Dermis blood vessel endothelial cell (primary cell): ENCODE data around the gene PLCG2. TPM values are rescaled to one million over a fixed set of nuclear protein-coding genes. Genes with fewer than 3 reads are reported as not detected.
"Not testable (repeated sequence)": the region's sequence is repeated elsewhere in the genome, so short reads cannot be mapped to it uniquely, and the experiment has no call there.

Source experiments
- DNase-seq: peaks from one replicate; pipeline ENCODE4 v3.0.0; 2010
- total RNA-seq: library from RNA; depleted of rRNA; stranded (reverse); fragments of >200 nt; gene quantifications from 2 replicates; pipeline ENCODE4 v1.2.3, GENCODE V29; 2014

PLCG2 gene
- total RNA-seq, 1 donor from 2014 or later = 23.5 TPM

DNA sequence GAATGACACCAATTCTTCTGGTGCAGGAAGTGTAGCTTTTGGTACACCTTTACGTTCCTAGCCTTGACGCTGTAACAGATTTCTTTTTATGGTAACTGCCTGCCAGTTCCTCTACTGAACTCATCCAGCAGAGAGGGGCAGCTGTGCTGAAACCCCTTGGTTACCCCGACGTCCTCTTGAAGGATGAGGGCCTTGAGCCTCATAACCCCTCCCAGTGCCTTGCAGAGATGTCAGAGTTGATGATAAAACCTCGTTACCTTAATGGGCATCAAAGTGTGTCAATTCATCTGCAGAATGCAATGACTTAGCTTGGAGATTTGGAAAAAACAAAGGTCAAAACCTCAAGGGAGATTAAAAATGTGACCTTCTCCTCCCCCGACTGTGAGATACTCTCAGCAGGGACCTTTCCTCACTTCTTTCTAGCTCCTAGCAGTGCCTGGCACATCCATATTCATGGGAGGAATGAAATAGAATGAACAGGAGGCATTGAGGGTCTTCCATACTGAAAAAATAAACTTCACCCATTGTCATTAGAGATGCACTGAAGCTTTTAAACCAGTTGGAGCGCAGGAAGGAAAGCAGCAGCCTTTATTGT, 163.0 kb downstream of the PLCG2 start:
- DNase-seq = no peak

DNA sequence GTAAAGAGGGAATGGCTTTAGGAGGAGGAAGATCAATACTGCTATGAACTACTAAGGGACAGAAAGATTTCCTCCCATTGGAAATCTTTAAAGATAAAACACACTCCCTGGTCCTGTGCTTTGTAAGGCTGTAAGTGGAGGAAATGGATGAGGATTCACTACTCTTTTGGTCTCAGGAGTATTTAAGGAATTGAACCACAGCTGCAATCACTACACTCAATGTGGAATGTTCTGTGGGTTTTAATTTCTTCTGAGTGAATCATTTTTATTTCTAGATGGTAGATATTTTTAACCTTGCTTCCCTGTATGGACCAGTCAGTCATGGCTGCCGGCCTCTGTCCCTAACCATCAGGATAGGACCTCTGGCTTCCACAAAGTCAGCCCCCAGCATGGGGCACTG, 166.6 kb downstream of the PLCG2 start:
- DNase-seq = no peak

DNA sequence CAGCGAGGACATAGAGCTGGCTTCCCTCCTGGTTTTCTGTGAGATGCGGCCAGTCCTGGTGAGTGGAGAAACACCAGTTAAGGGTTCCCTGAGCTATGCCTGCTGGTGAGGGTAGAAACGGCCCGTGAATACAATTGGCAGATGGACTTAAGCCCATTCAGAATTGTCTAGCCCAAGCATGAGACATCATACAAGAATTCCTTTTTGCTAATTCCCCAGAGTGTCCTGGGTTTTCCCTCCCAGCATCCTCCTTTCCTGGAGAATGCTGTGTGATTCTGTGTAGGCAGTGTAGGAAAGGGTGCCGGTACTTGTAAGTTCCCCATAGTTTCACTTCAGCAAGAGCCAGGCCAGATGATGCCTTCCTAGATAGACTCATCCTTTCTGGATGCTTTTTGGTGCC, 167.1 kb downstream of the PLCG2 start:
- DNase-seq = no peak

DNA sequence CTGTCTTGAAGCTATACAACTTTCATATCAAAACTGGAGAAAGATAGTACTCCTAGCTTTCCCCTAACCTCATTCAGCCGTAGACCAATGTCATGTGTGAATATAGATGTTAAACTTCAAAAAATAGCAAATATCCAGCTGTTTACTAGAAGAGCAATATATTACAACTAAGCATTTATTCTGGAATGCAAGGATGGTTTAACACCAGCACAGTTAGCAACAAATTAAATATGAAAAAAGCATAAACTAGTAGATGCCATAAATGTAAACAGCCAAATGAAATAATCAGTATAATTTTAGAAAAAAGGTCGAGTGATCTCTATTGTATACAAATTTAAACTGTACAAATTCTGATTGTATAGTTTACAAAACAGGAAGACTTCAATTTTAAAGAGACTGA, 172.5 kb downstream of the PLCG2 start:
- DNase-seq = no peak

DNA sequence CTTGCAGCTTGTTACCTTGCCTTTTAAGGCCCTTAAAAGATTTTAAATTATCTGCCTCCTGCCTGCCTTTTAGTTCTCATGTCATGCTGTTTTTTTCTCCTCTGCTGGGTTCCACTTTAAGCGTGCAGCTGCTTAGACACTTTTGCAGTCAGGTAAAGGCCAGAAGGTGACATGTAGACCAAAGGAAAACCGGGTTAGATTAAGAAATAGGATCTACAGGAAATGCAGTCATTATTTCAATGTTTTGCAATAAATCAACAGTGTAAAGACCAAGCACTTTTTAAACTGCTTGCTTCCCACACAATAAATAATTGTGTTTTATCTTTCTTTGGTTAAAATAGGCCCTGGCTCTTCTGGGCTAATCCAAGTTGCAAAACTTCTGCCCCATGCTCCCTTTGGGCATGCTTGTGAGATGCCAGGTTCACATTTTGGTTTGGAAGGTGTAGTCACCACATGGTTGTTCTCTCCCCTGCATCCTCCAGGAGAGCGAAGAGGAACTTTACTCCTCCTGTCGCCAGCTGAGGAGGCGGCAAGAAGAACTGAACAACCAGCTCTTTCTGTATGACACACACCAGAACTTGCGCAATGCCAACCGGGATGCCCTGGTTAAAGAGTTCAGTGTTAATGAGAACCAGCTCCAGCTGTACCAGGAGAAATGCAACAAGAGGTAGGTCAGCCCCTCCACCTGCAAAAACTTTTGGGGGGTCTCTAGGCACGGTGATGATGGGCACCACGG, 177.3 kb downstream of the PLCG2 start:
- no peak for DNase-seq

DNA sequence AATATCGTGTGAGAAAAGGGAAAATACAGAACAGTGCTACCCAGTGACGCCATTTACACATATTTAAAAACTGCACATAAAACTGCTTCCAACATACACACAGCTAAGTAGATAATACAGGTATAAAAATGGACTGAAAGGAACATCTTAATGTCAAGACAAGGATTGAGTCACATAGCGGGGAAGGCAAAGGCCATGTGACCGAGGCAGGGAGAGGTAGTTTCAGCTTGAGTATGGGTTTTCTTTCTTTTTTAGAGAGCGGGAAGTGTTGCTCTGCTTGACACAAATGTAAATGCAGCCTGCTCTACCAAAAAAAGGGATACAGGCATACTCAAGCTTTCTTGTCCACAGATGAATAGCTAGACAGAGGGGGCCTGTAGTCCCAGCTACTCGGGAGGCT, 185.7 kb downstream of the PLCG2 start:
- DNase-seq = no peak

DNA sequence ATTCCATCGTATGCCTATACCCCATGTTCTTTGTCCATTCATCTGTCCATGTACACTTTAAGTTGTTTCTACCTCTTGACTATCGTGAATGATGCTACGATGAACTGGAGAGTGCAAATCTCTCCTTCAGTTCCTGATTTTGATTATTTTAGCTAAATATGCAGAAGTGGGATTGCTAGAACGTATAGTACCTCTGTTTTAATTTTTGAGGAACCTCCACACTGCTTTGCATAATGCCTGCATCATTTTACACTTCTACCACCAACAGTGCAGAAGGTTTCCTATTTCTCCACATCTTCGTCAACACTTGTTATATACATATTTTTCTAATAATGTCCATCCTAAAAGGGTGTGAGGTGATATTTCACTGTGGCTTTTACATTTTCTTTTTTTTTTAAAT, 188.3 kb downstream of the PLCG2 start:
- no peak for DNase-seq

DNA sequence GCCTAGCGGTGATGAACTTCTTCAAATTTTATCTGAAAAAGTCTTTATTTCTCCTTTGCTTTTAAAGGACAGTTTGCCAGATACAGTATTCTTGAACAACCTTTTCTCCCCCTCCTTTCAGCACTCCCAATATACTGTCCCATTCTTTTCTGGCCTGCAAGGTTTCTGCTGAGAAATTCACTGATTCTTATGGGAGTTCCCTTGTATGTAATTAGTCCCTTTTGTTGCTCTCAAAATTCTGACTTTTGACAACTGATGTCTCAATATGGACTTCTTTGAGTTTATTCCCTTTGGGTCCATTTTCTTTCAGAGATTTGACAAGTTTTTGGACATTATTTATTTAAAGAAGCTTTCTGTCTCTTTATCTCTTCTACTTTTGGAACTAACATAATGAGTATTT, 192.8 kb downstream of the PLCG2 start:
- no peak for DNase-seq

DNA sequence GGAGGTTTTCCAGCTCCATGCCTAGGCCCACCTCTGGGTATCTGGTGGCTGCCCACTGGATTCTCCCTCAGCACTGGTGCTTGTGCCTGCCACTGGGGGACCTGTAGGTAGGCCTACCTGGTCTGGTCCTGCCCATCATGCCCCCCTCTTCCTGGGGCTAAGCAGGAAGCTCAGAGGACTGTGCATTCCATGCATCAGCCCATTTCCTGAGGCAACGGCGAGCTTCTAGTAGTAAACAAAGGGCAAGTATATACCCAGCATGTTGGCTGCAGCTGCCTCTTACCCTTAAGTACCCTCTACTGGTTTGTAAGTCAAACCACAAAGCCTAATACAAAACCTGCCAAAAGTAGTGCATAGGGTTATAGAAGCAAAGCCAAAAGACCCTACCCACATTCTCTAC, 194.6 kb downstream of the PLCG2 start:
- DNase-seq = no peak

DNA sequence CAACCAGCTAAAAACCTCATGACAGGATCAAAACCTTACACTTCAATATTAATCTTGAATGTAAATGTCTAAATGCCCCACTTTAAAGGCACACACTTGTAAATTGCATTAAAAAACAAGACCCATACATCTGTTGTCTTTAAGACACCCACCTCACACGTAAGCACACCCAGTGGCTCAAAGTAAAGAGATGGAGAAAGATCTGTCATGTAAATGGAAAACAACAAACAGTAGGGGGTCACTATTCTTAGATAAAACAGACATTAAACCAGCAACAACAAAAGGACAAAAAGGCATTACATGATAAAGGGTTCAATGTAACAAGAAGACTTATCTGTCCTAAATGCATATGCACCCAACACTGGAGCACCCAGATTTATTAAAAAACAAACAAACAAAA, 196.5 kb downstream of the PLCG2 start:
- no peak for DNase-seq

DNA sequence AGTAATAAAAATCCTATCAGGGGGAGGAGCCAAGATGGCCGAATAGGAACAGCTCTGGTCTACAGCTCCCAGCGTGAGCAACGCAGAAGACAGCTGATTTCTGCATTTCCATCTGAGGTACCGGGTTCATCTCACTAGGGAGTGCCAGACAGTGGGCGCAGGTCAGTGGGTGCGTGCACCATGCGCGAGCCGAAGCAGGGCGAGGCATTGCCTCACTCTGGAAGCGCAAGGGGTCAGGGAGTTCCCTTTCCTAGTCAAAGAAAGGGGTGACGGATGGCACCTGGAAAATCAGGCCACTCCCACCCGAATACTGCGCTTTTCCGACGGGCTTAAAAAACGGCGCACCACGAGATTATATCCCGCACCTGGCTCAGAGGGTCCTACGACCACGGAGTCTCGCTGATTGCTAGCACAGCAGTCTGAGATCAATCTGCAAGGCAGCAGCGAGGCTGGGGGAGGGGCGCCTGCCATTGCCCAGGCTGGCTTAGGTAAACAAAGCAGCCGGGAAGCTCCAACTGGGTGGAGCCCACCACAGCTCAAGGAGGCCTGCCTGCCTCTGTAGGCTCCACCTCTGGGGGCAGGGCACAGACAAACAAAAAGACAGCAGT, 198.3 kb downstream of the PLCG2 start:
- DNase-seq = not testable (repeated sequence)

DNA sequence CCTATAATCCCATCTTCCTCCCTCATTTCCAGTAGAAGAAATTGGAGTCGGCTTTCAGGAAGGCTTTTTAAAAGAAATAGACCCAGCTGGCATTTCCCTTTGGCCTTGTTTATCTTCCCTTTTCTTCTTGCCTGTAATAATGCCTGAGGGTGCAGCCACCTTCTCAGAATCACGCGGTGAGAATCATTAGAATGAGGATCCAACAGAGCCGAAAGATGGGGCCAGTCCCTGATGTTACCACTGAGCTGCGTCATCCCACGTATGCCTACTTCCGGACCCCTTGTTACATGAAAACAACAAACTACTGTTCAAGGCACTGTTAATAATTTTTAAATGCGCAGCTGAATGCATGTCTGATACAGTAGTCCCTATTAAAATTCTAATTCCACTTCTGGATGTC, 208.0 kb downstream of the PLCG2 start:
- no peak for DNase-seq

DNA sequence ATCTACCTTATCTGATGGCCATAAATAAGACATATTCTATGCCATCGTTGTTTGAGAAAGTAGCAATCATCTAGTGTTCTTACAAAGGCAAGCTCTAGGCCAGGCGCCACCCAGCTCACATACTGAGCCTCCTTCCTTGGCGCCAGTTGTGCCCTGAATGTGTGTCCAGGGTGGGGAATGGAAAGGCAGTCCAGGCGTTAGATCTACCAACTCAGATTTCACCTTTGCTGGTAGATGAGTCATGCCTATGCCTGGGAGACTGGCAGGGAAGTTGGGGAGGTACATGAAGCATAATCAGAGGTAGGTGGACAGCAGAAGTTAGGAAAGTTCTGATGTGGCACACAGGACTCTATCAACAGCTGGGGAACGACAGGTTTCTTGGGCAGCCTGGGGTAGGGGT, 208.6 kb downstream of the PLCG2 start:
- DNase-seq = no peak

DNA sequence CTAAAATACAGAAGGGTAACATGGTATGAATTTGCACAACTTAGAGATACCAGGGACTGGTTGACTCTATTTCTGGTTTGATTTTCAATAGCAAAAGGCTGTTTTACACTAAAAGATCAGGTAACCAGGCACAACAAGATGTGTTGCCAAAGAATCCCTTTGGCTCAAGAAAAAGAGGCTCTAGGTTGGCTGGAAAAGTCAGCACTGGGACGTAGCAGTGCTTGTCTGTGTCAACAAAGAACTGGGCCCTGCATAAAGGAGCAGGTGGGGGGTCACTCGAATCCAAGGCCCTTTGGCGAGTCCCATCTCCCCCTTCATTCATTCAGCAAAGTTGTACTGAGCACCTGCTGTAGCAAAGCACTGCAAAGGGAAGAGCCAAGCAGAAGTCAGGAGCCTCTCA, 213.8 kb downstream of the PLCG2 start:
- DNase-seq = no peak

DNA sequence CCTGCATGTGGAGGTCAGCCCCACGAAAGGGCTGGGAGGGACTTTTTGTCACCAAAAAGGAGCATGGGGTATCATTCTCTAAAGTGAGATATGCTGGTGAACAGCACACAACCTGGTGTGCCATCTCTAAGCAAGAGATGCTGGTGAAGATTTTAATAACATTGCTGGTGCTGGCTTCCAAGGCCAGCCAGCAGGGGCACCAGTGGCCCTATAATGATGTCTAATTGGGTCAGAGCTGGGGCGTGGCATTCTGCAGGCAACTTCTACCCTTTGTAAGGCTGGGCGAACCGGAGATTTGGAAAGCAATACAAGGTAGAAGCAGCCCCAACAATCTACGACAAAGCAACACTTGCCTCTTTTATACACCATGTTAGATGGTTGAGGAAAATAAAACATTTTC, 215.4 kb downstream of the PLCG2 start:
- no peak for DNase-seq

DNA sequence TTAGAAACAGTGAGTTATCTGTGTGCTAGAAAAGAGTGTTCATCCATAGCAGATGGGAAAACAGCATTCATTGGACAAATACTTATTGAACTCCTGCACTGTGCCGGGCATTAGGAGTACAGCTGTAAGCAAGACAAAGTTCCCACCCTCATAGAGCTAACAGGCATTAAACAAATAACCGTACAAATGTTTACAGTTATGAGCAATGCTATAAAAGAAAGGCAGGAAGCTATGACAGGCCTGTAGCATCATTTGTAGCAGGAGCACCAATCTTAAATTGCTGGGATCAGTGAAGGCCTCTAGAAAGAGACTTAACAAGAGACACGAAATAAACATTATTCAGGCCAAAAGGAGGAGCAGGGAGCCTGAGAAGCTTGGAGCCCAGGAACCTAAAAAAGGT, 216.6 kb downstream of the PLCG2 start:
- peak; percentile 84 for DNase-seq

DNA sequence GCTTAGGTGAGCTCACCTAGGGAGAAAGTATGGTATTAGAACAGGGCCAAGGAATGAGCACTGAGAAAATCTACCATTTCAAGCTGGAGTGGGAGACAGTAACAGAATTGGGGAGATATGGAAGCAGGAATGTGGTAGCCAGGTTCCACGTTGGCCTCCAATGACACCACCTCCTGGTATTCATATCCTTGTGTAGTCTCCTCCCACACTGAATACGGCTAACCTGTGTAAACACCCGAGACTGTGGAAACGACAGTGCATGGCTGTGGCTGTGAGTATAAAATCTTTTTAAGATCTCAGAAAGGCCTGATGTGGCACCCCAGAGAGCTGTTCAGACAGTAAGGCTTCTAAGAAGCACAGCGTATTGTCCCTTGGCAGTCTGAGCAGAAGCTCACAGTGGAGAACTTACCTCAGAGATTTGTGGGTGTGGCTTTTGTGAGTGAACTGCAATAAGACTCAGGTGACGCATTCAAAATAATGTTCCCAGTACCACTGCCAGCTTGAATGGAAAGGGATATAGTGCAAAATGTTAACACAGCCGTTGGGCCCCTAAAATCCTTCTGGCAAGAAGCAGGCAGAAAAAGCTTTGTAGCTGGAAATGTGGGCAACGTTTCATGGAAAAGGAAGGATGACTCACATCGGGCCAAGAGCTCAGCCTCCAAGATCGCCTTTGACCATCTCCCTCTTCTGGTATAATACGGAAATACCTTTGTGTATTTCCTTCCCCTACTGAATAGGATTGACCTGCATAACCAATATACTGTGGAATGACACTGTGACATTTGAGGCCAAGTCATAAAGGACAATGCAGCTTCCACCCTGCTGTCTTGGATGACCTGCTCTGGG, 217.8 kb downstream of the PLCG2 start:
- DNase-seq = peak; percentile 94

DNA sequence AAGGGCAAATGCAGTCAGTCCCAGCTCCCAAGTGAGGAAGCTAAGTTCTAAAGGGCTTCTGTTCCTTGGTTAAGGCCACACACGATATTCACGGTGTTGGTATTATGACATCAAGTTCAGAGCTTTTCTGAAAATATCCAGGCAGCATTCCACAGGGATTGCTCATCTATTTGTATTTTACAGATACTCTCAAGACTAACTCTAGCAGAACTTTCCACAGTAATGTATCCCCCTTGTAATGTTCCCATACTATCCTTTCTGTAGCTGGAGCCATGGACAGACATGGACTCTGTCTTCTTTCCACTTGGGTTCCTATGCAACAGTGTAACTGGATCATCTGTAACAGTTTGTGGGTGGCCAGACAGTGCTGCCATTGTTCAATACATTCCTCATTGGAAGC, 218.6 kb downstream of the PLCG2 start:
- peak; percentile 86 for DNase-seq

DNA sequence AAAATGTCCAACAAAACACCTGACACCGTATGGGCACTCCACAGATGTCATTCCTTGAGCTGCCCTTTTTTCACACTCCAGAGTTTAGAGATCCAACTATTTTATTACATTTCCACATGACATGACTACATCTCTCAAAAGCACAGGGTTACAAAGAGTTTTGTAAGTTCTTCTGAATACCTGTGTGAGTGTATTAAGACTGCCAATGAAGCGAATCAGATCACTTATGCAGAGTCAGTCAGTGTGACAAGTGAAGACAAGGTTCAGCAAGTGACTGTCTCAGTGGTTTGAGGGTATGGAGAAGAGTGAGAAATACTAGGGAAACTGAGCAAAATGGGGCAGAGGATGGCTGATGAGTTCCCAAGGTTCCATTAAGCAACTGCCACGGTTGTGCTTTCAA, 223.7 kb downstream of the PLCG2 start:
- no peak for DNase-seq

DNA sequence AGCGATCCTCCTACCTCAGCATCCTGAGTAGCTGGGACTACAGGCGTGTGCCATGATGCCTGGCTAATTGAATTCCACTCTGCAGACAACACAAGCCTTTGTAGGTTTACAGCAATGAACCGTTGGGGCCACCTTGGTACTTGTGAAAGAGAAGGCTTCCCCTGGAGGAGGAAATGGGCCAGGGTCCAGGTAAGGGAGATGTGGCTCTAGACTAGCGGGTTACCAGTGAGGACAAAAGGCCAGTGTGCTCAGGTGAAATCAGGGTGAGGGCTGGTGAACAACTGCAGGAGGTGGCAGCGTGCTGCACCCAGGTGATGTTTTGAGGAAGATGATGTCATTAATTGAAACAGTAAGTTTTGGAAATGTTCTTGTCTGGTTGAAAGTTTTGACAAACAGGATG, 225.5 kb downstream of the PLCG2 start:
- DNase-seq = no peak

DNA sequence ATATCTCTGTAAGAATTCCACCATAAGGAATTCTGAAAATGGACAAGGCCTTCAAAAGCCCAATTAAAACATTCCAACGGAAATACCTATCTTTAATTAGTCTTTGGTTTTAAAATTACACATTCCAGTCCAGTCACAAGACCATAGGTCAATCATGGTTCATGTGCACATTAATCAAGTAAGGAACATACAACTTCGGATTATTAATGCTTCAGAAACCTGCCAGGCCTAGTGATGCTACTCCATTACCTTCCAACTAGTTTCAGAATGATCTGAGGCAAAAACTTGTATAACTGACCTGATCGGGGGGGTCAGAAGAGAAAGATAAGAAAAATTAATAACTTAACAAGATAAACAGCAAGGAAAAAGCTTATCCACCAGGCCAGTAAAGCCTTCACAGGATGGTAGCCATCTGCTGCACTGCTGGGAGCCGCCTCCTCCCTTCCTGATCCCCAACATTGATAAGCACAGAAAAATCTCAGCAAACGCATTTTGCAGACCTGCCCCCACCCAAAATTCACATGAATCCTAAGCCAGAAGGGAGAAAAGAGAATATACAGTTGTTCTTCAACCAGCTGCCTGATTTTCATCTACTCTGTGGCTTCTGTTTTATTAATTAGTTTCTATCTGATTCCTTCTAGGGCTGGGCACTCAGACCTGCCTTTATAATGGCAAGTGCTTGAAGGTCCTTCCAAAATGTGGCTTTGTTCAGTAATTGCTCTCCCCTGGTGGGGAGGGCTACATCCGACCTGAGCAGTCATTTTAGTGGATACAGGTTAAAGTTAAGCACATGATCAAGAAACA, 226.1 kb downstream of the PLCG2 start:
- peak; percentile 59 for DNase-seq

DNA sequence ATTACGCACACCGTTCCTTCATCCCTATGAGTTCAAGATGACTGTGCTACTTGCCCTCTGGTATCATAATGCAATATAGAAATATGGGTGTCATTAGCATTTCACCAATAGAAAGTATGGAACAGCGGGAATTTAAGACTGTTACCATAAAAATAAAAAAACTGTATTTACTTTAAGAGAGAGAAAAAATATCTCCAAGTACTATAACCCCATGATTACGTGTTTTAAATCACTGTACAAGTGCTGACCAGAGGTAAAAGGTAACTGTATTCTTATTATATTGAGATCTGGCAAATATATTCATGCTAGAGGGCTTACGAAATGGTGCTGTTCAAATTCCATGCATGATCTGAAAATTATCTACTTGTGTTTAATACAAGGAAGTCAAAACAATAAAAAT, 226.9 kb downstream of the PLCG2 start:
- no peak for DNase-seq

DNA sequence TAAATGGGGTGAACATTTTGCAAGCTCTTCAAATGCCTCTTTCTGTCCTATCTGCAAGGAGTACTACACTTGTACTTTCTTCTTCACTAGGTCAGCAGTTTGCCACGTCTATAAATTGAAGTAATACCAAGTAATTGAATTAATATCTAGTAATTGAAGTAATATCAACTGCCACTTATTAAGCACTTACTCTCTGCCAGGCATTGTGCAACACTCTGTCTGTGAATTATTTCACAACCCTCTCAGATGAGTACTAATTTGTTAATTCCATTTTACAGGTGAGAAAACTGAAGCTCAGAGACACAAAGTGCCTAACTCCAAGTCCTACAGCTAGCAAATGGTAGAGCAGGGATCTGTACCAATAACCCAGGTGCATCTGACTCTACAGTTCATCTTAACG, 228.1 kb downstream of the PLCG2 start:
- DNase-seq = no peak
